Ishikawa (cell line): ENCODE data around the gene IL17RC.

Experiments used
- EGR1 ChIP-seq: IDR thresholded peaks from 2 replicates; pipeline ENCODE4 v1.6.1; 2012
- FOXM1 ChIP-seq: IDR thresholded peaks from 2 replicates; pipeline ENCODE4 v1.6.1; 2012; ENCODE audit warnings: low read depth, borderline replicate concordance
- NFIC ChIP-seq: IDR thresholded peaks from 2 replicates; pipeline ENCODE4 v1.6.1; 2012
- TAF1 ChIP-seq: IDR thresholded peaks from 2 replicates; pipeline ENCODE4 v1.6.1; 2012; ENCODE audit warnings: low read depth, mild to moderate bottlenecking
- TCF12 ChIP-seq: IDR thresholded peaks from 2 replicates; pipeline ENCODE4 v1.6.1; 2012; ENCODE audit warnings: low read depth
- TF ChIP-seq, protein P1 (sequence below): IDR thresholded peaks from 2 replicates; pipeline ENCODE4 v1.6.1; 2012

- TF ChIP-seq TCF12 (no peak), FOXM1 (no peak), NFIC (no peak), EGR1 (no peak), TAF1 (no peak)
- TF ChIP-seq, protein P1, sequence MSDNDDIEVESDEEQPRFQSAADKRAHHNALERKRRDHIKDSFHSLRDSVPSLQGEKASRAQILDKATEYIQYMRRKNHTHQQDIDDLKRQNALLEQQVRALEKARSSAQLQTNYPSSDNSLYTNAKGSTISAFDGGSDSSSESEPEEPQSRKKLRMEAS = no peak
Measured at GRCh38 chr3:9891072-9891622, 25.8 kb upstream of the IL17RC start.
